Astrocyte (in vitro differentiated cells and primary cell): ENCODE data around the gene TNFRSF21. TPM values are rescaled to one million over a fixed set of nuclear protein-coding genes. Genes with fewer than 3 reads are reported as not detected.

Experiments used
- DNase-seq: peaks from one replicate; pipeline ENCODE4 v3.0.0-alpha.2; 2010; ENCODE audit warnings: low read depth
- FAIRE-seq: peaks from 2 replicates; lab custom pipeline; 2011; peaks lifted over from hg19 to GRCh38; lab: Jason Lieb, UNC
- H2AFZ ChIP-seq: 2 replicates; pipeline ENCODE4 v1.6.0; 2012; ENCODE audit warnings: low read depth, low read length, inconsistent platforms
- H3K27ac ChIP-seq: 2 replicates; pipeline ENCODE4 v1.5.1; 2011; ENCODE audit warnings: low read depth, low read length, inconsistent platforms
- H3K27me3 ChIP-seq: 2 replicates; pipeline ENCODE4 v1.6.0; 2011; ENCODE audit warnings: low read length, inconsistent platforms; ENCODE audit not compliant: insufficient read depth
- H3K36me3 ChIP-seq: 2 replicates; pipeline ENCODE4 v1.5.1; 2011; ENCODE audit warnings: low read length, inconsistent platforms; ENCODE audit not compliant: insufficient read depth
- H3K4me1 ChIP-seq: 2 replicates; pipeline ENCODE4 v1.5.1; 2011; ENCODE audit warnings: low read length, inconsistent platforms; ENCODE audit not compliant: insufficient read depth
- H3K4me2 ChIP-seq: 2 replicates; pipeline ENCODE4 v1.6.0; 2012; ENCODE audit warnings: low read length, inconsistent platforms
- H3K4me3 ChIP-seq: 2 replicates; pipeline ENCODE4 v1.5.1; 2011; ENCODE audit warnings: low read depth, mild to moderate bottlenecking, low read length, inconsistent platforms; ENCODE audit not compliant: insufficient read depth
- H3K79me2 ChIP-seq: 2 replicates; pipeline ENCODE4 v1.6.0; 2012; ENCODE audit warnings: mild to moderate bottlenecking, low read length, inconsistent platforms; ENCODE audit not compliant: insufficient read depth
- H3K9ac ChIP-seq: 2 replicates; pipeline ENCODE4 v1.6.0; 2012; ENCODE audit warnings: mild to moderate bottlenecking, low read length, inconsistent platforms
- H3K9me3 ChIP-seq: 2 replicates; pipeline ENCODE4 v1.5.1; 2012; ENCODE audit warnings: low read depth, mild to moderate bottlenecking, low read length, inconsistent platforms; ENCODE audit not compliant: insufficient read depth
- H4K20me1 ChIP-seq: 2 replicates; pipeline ENCODE4 v1.6.0; 2012; ENCODE audit warnings: low read length, inconsistent platforms; ENCODE audit not compliant: insufficient read depth
- H3K27ac Mint-ChIP-seq: one replicate; pipeline ENCODE4 v1.8.0; 2021; ENCODE audit warnings: mild to moderate bottlenecking, mixed read lengths; ENCODE audit not compliant: unreplicated experiment
- H3K27me3 Mint-ChIP-seq: one replicate; pipeline ENCODE4 v1.8.0; 2021; ENCODE audit warnings: low read depth, mixed read lengths; ENCODE audit not compliant: unreplicated experiment
- H3K36me3 Mint-ChIP-seq: one replicate; pipeline ENCODE4 v1.8.0; 2021; ENCODE audit warnings: low read depth, mixed read lengths; ENCODE audit not compliant: unreplicated experiment
- H3K4me1 Mint-ChIP-seq: one replicate; pipeline ENCODE4 v1.8.0; 2021; ENCODE audit warnings: low read depth, mixed read lengths; ENCODE audit not compliant: unreplicated experiment
- H3K4me3 Mint-ChIP-seq: one replicate; pipeline ENCODE4 v1.8.0; 2021; ENCODE audit warnings: mild to moderate bottlenecking, moderate library complexity, mixed read lengths; ENCODE audit not compliant: unreplicated experiment
- H3K9me3 Mint-ChIP-seq: one replicate; pipeline ENCODE4 v1.8.0; 2021; ENCODE audit warnings: mild to moderate bottlenecking, mixed read lengths; ENCODE audit not compliant: unreplicated experiment
- CTCF ChIP-seq: IDR thresholded peaks from 2 replicates; pipeline ENCODE4 v1.5.1; 2011; ENCODE audit warnings: low read depth, mild to moderate bottlenecking, inconsistent platforms, low read length, moderate library complexity; ENCODE audit not compliant: insufficient read depth
- EZH2 ChIP-seq: IDR thresholded peaks from 2 replicates; pipeline ENCODE4 v1.6.1; 2012; ENCODE audit warnings: mild to moderate bottlenecking, low read length, inconsistent platforms; ENCODE audit not compliant: insufficient read depth
- total RNA-seq: library from RNA; stranded (reverse); gene quantifications from 2 replicates; pipeline ENCODE4 v1.2.1, GENCODE V29; 2021

TNFRSF21 gene
- total RNA-seq, 1 donor from 2014 or later: 244 TPM

- H4K20me1 ChIP-seq: peaks cover 12% of the 10 kb centered on the region
- FAIRE-seq: no peak
- H3K79me2 ChIP-seq: no peaks in the 10 kb centered on the region
These were observed 41.0 kb downstream of the TNFRSF21 start for GRCh38 chr6:47268572-47269187.

GRCh38 chr6:47267301-47267700, 42.4 kb downstream of the TNFRSF21 start:
- Mint-ChIP-seq H3K27ac (peak overlapping the region; percentile 41), H3K9me3 (peaks cover 3% of the 10 kb centered on the region), H3K4me3 (no peak overlapping the region), H3K4me1 (peaks cover 57% of the 10 kb centered on the region), H3K27me3 (no peaks in the 10 kb centered on the region), H3K36me3 (peaks cover 31% of the 10 kb centered on the region)
- Histone ChIP-seq H3K27me3 (no peaks in the 10 kb centered on the region), H2AFZ (no peak overlapping the region), H4K20me1 (peaks cover 12% of the 10 kb centered on the region), H3K4me1 (peaks cover 2% of the 10 kb centered on the region), H3K36me3 (no peaks in the 10 kb centered on the region), H3K4me3 (no peak overlapping the region), H3K4me2 (no peak overlapping the region), H3K79me2 (peaks cover 2% of the 10 kb centered on the region), H3K9ac (no peak overlapping the region), H3K27ac (no peak overlapping the region), H3K9me3 (no peaks in the 10 kb centered on the region)
- DNase-seq (peak; percentile 57), FAIRE-seq (no peak)
- TF ChIP-seq CTCF (no peak), EZH2 (no peak)

More at GRCh38 chr6:47268572-47269187, 41.0 kb downstream of the TNFRSF21 start:
- Histone ChIP-seq H3K9ac (no peak overlapping the region), H3K4me2 (no peak overlapping the region), H3K9me3 (no peaks in the 10 kb centered on the region), H3K36me3 (no peaks in the 10 kb centered on the region), H3K4me3 (no peak overlapping the region), H3K27ac (no peak overlapping the region), H2AFZ (no peak overlapping the region), H3K27me3 (no peaks in the 10 kb centered on the region), H3K4me1 (no peaks in the 10 kb centered on the region)
- DNase-seq: no peak
- Mint-ChIP-seq H3K27me3 (no peaks in the 10 kb centered on the region), H3K27ac (no peak overlapping the region), H3K4me3 (no peak overlapping the region), H3K9me3 (peaks cover 4% of the 10 kb centered on the region), H3K4me1 (peaks cover 52% of the 10 kb centered on the region), H3K36me3 (peaks cover 29% of the 10 kb centered on the region)
- TF ChIP-seq EZH2 (no peak), CTCF (no peak)

- peaks cover 56% of the 10 kb centered on the region for H3K4me1 Mint-ChIP-seq
- Histone ChIP-seq H4K20me1 (peaks cover 12% of the 10 kb centered on the region), H3K4me2 (no peak overlapping the region), H3K27ac (no peak overlapping the region), H3K4me1 (peaks cover 2% of the 10 kb centered on the region), H3K9me3 (no peaks in the 10 kb centered on the region), H3K79me2 (peaks cover 4% of the 10 kb centered on the region), H3K36me3 (no peaks in the 10 kb centered on the region), H2AFZ (no peak overlapping the region), H3K9ac (no peak overlapping the region), H3K27me3 (no peaks in the 10 kb centered on the region), H3K4me3 (no peak overlapping the region)
- H3K36me3 Mint-ChIP-seq: peaks cover 28% of the 10 kb centered on the region
- FAIRE-seq (no peak), DNase-seq (no peak)
- H3K9me3 Mint-ChIP-seq: no peaks in the 10 kb centered on the region
- no peak overlapping the region for H3K27ac Mint-ChIP-seq
- H3K4me3 Mint-ChIP-seq: no peak overlapping the region
- no peak for TF ChIP-seq EZH2
- H3K27me3 Mint-ChIP-seq: no peaks in the 10 kb centered on the region
These were observed 43.7 kb downstream of the TNFRSF21 start for GRCh38 chr6:47265971-47266370.
